ENCODE measurements around the gene RIIAD1.

Gene RIIAD1

DNA sequence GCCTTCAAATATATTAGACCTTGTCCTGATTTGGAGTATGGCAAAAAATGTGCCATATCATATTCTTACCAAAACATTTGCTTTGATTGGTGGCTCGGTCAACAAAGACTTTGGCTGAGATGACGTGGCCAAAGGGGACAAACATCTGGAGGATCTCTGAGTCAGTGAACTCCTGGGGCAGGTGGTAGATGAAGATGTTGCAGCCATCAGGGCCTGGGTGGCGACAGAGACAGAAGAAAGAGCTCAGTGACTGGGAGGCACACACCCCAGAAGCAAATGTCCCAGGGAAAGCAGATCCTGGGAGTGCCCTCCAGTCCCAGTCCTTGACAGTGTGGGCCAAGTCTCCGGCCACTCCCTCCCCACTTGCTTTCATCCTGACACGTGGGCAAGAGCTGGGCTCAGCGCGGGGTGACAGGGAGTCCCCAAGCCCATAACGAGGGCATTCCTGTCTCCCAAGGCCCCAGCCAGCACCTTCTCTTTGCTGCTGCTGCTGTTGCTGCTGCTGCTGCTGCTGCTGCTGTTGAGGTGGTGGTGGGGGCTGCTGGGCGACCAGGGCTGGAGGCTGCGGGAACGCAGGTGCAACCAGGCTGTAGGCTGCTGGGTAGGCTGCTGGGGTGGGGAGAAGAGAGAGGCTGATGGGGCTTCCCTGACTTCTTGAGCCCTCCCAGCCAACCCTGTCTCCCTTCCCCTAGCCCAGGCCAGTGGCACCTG is 15.4 kb upstream of the RIIAD1 start:
- H3K4me1 Mint-ChIP-seq: peaks cover 24% of the 10 kb centered on the region
- H3K36me3 Mint-ChIP-seq: peaks cover 4% of the 10 kb centered on the region
- ATAC-seq: peak; percentile 9
- H3K27me3 Mint-ChIP-seq: peaks cover 26% of the 10 kb centered on the region
- H3K4me3 Mint-ChIP-seq: no peak overlapping the region
- H3K9me3 Mint-ChIP-seq: no peaks in the 10 kb centered on the region
- no peak overlapping the region for H3K27ac Mint-ChIP-seq

DNA sequence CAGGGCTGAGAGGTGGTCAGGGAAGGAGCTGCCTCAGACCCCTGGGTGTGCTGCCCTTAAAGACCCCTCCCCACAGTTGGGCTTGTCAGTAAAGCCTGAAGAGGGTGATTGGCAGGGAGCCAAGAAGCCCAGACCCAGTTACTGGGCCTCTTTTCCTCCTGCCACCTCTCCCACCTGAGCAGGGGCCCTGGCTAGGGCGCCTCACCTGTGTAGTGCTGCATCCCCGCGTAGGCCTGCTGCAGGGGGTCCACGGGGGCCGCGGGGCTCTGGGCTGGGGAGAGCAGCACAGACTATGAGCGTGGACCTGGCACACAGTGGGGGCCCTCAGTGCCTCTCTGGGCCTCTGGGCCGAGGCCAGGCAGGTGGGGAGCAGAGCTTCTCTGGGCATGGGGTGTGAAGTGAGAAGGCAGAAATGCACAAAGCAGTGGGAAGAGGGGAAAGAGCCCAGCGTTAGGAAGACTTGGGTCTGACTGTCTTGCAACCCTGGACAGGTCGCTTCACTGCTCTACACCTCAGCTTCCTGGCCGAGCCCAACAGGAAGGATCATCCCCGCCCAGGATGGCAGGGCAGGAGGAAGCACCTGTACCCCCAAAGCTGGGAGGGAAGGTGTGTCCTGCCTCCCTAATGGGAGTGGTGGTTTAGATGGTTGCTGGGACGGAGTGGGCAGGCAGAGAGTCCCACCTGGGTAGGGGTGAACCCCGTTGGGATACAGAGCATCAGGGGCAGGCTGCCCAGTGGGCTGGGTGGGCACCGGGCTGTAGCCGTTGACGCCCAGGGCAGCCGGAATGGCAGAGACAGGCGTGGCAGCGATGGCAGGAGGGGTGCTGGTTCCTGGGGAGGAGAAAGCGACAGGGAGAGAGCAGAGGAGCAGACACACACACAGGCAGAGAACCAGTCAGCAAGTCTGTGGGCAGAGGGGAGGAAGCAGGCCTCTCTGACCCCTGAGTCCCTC is 14.6 kb upstream of the RIIAD1 start:
- no peak overlapping the region for H3K27ac Mint-ChIP-seq
- H3K9me3 Mint-ChIP-seq: no peaks in the 10 kb centered on the region
- peak; percentile 6 for ATAC-seq
- H3K4me1 Mint-ChIP-seq: peaks cover 24% of the 10 kb centered on the region
- no peak overlapping the region for H3K4me3 Mint-ChIP-seq
- peaks cover 27% of the 10 kb centered on the region for H3K27me3 Mint-ChIP-seq
- no peaks in the 10 kb centered on the region for H3K36me3 Mint-ChIP-seq

DNA sequence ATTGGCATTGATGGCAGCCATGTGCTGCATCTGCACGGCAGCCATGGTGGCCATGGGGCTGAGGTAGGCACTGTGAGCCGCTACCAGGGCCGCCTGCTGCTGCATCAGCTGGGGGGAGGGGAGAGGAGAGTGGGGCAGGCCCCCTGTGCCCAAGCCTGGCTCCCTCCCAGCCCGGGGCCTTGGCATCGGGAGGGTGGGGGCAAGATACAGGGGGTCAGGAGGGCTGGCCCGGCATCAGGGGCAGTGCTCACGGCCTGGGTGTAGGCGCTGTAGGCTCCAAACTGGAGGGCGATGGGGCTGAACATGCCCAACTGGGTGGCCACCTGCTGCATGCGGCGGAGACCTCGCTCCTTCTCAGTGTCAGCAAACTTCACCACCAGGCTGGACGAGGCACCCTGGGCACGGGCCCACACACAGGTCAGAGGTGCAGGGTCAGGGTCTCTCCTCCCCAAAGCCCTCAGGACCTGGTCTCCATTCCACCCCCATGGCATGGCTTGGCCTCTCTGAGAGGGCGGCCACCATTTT is 13.7 kb upstream of the RIIAD1 start:
- peaks cover 35% of the 10 kb centered on the region for H3K27me3 Mint-ChIP-seq
- H3K4me1 Mint-ChIP-seq: peaks cover 23% of the 10 kb centered on the region
- H3K27ac Mint-ChIP-seq: no peak overlapping the region
- no peaks in the 10 kb centered on the region for H3K36me3 Mint-ChIP-seq
- no peak overlapping the region for H3K4me3 Mint-ChIP-seq
- no peak for ATAC-seq
- no peaks in the 10 kb centered on the region for H3K9me3 Mint-ChIP-seq

DNA sequence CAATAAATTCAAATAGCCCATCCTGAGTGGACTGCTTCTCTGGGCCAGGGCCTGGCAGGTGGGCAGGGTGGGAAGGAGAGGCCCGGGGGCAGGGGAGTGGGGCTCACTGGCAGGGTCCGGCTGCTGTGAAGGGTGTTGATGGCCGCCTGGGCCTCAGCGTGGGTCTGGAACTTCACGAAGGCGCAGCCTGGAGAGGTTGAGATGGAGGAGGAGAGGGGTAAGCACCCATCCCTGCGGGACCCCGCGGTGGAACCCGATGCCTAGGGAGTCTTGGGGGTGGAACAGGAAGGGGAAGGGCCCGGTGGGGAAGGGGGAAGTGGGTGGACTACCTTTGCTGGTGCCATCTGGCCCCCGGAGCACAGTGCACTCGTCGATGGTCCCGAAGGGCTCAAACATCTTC is 12.4 kb upstream of the RIIAD1 start:
- H3K4me1 Mint-ChIP-seq: peaks cover 13% of the 10 kb centered on the region
- H3K4me3 Mint-ChIP-seq: no peak overlapping the region
- no peak for ATAC-seq
- H3K36me3 Mint-ChIP-seq: no peaks in the 10 kb centered on the region
- no peaks in the 10 kb centered on the region for H3K9me3 Mint-ChIP-seq
- H3K27ac Mint-ChIP-seq: no peak overlapping the region
- peaks cover 42% of the 10 kb centered on the region for H3K27me3 Mint-ChIP-seq

DNA sequence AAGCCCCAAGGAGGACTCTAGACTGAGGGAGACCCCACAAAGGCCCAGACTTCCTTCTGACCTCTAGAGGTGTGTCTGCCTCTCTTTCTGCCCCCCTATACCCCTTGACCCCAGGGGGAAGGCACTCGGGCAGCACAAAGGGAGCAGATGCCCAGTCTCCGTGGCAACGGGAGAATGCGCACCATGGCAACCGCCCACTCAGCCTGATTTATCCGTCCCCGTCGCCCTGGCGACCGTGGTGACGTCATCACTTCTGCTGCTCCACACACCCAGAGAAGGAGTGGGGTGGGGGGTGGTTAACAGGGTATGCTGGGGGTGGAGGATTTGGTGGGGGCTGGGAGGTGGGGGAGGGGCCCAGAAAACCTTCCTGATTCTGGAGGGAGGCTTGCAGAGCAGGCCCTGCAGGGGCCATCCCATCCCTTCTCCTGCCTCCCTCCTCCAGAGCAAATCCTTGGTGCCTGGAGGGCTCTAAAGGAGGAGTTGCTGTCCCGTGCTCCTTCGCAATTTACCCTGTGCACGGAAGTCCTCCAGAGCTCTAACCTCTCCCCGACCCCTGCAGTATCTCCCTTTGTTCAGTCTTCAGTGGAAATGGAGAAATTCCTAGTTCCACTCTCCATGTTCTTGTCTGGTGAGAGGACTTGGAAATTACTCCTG is 11.0 kb upstream of the RIIAD1 start:
- H3K27ac Mint-ChIP-seq: no peak overlapping the region
- H3K9me3 Mint-ChIP-seq: no peaks in the 10 kb centered on the region
- no peaks in the 10 kb centered on the region for H3K36me3 Mint-ChIP-seq
- H3K4me3 Mint-ChIP-seq: no peak overlapping the region
- no peak for ATAC-seq
- H3K4me1 Mint-ChIP-seq: peaks cover 13% of the 10 kb centered on the region
- peaks cover 56% of the 10 kb centered on the region for H3K27me3 Mint-ChIP-seq

DNA sequence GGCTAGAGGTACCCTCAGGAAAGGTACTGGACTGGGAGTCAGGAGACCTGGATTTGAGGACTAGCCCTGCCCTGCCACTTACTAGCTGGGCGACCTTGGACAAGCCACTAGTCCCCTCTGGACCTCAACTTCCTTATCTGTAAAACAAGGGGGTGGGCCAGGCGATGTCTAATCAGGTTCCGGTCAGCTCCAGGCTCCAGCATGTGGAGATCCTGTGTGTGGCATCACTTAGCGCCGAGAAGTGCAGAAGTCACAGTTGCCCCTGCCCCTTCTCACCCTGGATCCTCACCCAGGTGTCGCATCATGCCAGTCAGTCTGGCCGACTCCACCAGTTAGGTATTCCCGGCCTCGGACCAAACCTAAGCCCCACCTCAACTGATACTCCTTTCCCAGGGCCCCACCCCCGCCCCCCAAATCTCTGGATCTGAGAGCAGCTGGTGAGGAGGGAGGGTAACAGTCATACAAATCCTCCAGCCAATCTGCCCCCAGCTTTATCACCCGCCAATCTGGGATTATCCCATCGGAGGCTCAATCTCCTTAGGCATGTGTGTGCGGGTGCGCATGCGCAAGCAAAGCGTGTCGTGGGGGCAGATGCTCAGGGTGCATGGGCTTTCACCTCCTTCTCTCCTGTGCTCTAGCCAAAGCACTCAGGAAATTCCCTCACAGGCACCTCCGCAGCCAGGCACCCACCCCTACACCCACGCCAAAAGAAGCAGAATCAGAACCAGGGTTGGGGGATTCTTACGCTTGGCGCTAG is 10.1 kb upstream of the RIIAD1 start:
- no peak overlapping the region for H3K27ac Mint-ChIP-seq
- H3K4me3 Mint-ChIP-seq: no peak overlapping the region
- no peaks in the 10 kb centered on the region for H3K9me3 Mint-ChIP-seq
- H3K27me3 Mint-ChIP-seq: peaks cover 59% of the 10 kb centered on the region
- H3K4me1 Mint-ChIP-seq: peaks cover 8% of the 10 kb centered on the region
- no peaks in the 10 kb centered on the region for H3K36me3 Mint-ChIP-seq
- no peak for ATAC-seq

DNA sequence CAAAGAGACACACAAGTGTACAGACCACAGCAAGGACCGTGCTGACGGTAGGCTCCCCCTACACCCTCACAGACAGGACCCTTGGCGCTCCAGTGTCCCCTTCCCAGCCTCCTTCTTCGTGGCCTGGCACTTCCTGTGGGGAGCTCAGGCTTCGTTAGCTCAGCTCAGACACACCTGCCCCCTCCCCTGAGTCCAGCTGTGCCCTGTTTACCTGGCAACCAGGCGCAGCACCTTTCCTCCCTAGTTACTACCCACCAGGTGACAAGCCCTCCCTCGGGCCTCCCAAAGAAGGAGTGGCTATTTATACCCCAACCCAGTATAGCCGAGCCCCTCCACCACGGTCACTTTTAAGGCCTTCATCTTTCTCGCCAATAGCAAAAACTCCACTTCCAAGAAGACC is 9.4 kb upstream of the RIIAD1 start:
- peaks cover 4% of the 10 kb centered on the region for H3K4me1 Mint-ChIP-seq
- no peak overlapping the region for H3K4me3 Mint-ChIP-seq
- no peaks in the 10 kb centered on the region for H3K9me3 Mint-ChIP-seq
- H3K27me3 Mint-ChIP-seq: peaks cover 59% of the 10 kb centered on the region
- no peak for ATAC-seq
- H3K36me3 Mint-ChIP-seq: no peaks in the 10 kb centered on the region
- no peak overlapping the region for H3K27ac Mint-ChIP-seq

DNA sequence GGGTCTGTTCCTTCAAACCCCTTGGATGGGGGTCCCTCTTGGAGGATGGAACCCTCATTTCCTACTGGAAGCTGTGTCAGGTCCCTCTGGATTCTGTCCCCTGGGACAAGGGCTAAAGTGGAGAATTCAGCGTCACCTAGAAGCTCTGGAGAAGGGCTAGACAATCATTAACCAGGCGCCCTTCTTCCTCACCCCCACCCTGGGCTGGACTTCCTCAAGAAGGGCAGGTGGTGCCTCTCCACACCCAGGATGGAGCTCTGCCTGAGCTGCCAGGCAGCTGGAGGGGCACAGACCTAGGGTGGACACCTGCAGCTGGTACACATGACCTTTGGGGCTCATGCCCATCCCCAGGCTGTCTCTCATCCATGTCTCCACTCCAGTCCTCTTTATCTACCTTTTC is 8.3 kb upstream of the RIIAD1 start:
- Mint-ChIP-seq H3K36me3 (no peaks in the 10 kb centered on the region), H3K27me3 (peaks cover 67% of the 10 kb centered on the region), H3K4me1 (peaks cover 8% of the 10 kb centered on the region), H3K27ac (no peak overlapping the region), H3K9me3 (no peaks in the 10 kb centered on the region), H3K4me3 (no peak overlapping the region)
- ATAC-seq: no peak

DNA sequence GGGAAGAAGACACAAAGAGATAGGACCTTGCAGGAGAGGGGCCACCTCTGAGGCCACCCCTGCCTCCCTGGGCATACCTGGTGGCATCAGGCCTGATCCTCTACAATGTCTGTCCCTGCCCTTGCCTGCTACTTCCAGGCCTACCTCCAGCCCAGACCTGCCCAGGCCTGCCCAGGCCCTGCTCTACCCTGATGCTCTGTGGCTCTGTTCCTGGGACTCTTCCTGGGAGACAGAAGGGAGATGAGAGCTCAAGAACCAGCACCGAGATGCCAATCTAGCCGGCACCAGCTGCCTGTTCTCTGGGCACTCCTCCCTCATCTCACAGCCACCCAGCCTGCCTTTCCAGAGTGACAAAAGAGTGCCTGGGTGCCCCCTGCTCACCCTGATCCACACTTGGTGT is 7.4 kb upstream of the RIIAD1 start:
- ATAC-seq: no peak
- Mint-ChIP-seq H3K27ac (no peak overlapping the region), H3K9me3 (no peaks in the 10 kb centered on the region), H3K4me1 (peaks cover 8% of the 10 kb centered on the region), H3K27me3 (peaks cover 76% of the 10 kb centered on the region), H3K4me3 (no peak overlapping the region), H3K36me3 (no peaks in the 10 kb centered on the region)

DNA sequence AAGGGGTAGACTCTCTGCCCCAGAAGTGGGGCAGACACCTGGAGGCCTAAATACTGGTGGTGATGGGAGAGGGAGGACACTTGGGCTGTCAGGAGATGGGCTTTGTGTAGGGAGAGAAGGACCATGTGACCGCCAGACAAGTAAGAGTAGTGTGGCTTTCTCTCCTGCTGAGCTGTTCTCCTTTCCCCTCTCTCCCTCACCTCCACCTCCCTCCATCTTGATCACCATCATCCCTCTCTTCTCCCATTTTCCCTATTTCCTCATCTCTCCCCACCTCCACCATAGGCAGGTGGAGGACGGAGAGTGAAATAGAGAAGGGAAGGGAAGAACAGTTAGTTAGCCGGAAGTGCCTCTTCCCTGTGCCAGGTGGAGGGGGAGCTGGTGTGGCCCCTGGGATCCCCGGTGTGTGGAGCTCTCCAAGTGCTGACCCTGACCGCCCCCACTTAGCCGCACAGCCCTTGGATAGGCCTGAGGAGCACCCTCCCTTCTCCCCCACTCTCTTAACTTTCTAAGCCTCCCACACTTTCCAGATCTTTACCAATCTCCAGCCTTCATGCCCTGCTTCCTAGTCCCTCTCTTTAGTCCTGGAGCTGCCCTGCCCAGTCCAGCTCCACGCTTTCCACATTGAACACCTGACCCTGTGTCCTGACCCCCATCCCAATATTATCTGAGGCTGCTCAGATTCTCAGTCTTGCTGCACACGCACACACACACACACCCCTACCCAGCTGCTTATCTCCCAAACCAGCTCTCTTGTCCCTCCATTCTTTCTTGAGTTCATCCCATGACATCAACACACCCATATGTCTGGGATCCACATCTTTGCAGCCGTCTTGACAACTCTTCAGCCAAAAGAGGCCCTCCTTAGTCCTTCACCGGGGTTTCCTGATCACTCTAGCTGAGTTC is 6.2 kb upstream of the RIIAD1 start:
- no peak for ATAC-seq
- no peaks in the 10 kb centered on the region for H3K36me3 Mint-ChIP-seq
- no peak overlapping the region for H3K27ac Mint-ChIP-seq
- H3K4me1 Mint-ChIP-seq: peaks cover 9% of the 10 kb centered on the region
- H3K27me3 Mint-ChIP-seq: peaks cover 76% of the 10 kb centered on the region
- H3K9me3 Mint-ChIP-seq: no peaks in the 10 kb centered on the region
- H3K4me3 Mint-ChIP-seq: no peak overlapping the region

DNA sequence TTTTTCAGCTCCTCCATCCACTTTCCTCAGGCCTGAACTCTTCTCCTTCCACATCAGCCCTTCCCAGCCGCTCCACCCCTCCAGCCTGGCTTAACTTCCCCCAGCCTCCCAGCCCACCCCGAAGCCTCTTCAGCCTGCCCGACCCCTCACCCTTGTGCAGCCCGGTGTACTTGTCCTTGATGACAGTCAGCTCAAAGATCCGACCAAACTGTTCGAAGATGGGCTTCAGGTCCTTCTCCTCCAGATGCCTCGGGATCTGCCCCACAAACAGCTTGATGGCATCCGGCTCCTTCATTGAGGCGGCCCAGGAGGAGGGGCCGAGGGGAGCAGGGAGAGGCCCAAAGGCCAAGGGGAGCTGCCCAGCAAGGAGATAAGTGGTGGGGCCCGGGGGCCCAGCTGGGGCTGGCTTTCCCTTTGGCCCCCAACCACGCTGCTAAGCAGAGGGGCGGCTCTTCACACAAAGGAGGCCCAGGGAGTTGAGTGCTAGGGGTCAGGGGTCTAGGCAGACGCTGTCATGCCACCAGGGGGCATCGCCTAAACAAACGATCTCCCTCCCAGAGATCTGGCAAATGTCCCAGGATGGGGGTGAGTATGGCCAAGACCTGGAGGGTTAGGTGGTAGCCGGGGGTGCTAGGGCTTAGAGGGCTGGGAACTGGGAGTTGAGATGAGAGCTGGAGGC is 5.5 kb upstream of the RIIAD1 start:
- Mint-ChIP-seq H3K36me3 (no peaks in the 10 kb centered on the region), H3K9me3 (no peaks in the 10 kb centered on the region), H3K4me1 (peaks cover 17% of the 10 kb centered on the region), H3K4me3 (no peak overlapping the region), H3K27ac (no peak overlapping the region), H3K27me3 (peaks cover 74% of the 10 kb centered on the region)
- no peak for ATAC-seq

DNA sequence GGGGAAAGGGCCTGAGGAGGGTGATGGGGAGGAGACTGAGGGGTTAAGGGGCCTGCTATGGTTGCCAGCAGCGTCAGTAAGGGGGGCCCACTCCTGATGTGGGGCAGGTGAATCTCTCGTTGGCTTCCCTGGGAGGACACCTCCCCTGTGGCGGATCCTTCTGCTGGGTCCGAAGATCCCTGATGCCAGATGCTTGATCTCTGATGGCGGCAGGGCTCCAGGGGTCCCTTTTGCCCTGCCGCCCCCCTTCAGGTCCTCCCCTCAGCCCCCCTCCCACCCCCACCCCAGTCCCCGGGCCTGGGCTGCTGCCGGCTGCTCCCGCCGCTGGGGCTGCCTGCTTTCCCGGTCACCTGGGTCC is 4.9 kb upstream of the RIIAD1 start:
- peaks cover 22% of the 10 kb centered on the region for H3K4me1 Mint-ChIP-seq
- H3K27ac Mint-ChIP-seq: no peak overlapping the region
- no peaks in the 10 kb centered on the region for H3K9me3 Mint-ChIP-seq
- H3K36me3 Mint-ChIP-seq: no peaks in the 10 kb centered on the region
- no peak for ATAC-seq
- H3K27me3 Mint-ChIP-seq: peaks cover 74% of the 10 kb centered on the region
- no peak overlapping the region for H3K4me3 Mint-ChIP-seq

DNA sequence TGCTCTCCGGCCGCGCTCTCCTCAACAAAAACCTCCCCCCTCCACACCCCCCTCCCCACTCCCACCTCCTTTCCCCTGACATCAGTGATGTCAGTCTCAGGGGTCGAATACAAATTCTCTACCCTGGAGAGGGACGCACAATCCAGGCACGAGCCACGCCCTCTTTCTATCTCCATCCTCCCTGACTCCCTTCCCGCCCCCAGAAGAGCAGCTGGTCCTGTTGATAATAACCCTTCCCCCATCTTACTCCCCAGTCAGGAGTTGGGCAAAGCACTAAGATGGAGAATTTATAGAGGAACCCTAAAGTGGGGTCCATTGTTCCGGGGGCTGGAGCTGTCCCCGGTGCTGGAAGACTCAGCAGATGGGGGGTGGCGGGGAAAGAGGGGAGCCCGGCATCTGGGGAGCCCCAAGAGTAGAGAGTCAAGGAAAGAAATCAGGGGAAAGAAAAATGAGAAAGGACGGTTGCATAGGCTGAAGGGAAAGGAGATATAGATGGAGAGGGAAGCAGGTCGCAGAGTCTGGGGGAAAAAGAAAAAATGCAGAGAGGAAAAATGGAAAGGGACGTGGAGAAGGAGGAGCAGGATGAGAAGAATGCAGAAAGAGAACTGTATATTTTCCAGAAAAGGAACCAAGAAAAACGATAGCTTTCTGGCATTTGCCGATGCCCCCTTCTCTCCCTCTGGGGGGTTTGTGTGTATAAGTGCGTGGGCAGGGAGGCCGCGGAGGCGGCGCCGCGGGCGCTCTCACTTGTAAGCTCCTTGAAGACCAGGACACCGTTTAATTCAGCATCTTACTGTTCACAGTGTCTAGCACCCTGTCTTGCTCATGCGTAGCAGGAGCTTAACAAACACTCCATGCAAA is 4.3 kb upstream of the RIIAD1 start, which contains the start of gene CELF3:
Gene CELF3, minus strand, starts transcription at position 33 of the 861 bp plus-strand sequence. CDS start 783 bp downstream, outside the sequence.
- Mint-ChIP-seq H3K27me3 (peaks cover 71% of the 10 kb centered on the region), H3K36me3 (no peaks in the 10 kb centered on the region), H3K9me3 (no peaks in the 10 kb centered on the region), H3K4me3 (peak within 1 kb of the TSS; percentile 18), H3K4me1 (peaks cover 26% of the 10 kb centered on the region), H3K27ac (no peak within 1 kb of the TSS)
- no peak for ATAC-seq
